Measurements from ENCODE around the gene CLDN22.
"Not testable (repeated sequence)": the region's sequence is repeated elsewhere in the genome, so short reads cannot be mapped to it uniquely, and the experiment has no call there.

The CLDN22 gene

GRCh38 chr4:183347146-183347545 lies 27.1 kb upstream of the CLDN22 start:
- DNase-seq (ENCODE audit: low spot score): no peak

- DNase-seq (ENCODE audit: low spot score): no peak
Observed at GRCh38 chr4:183345261-183345660, 25.2 kb upstream of the CLDN22 start.

- DNase-seq (ENCODE audit: low spot score): no peak
Observed at GRCh38 chr4:183344523-183345255, 24.6 kb upstream of the CLDN22 start.

GRCh38 chr4:183343730-183344129 lies 23.7 kb upstream of the CLDN22 start:
- DNase-seq (ENCODE audit: low spot score): no peak

GRCh38 chr4:183342541-183343533 lies 22.8 kb upstream of the CLDN22 start:
- DNase-seq (ENCODE audit: low spot score): no peak

- DNase-seq (ENCODE audit: low spot score): no peak
Observed at GRCh38 chr4:183337833-183338232, 17.8 kb upstream of the CLDN22 start.

GRCh38 chr4:183337349-183337748 lies 17.3 kb upstream of the CLDN22 start:
- DNase-seq (ENCODE audit: low spot score): no peak

GRCh38 chr4:183335369-183335940 lies 15.4 kb upstream of the CLDN22 start:
- no peak for DNase-seq (ENCODE audit: low spot score)

- DNase-seq (ENCODE audit: low spot score): no peak
Observed at GRCh38 chr4:183333983-183334382, 13.9 kb upstream of the CLDN22 start.

GRCh38 chr4:183333202-183333601 lies 13.1 kb upstream of the CLDN22 start:
- no peak for DNase-seq (ENCODE audit: low spot score)

GRCh38 chr4:183332447-183332846 lies 12.4 kb upstream of the CLDN22 start:
- no peak for DNase-seq (ENCODE audit: low spot score)

- no peak for DNase-seq (ENCODE audit: low spot score)
Observed at GRCh38 chr4:183330841-183331240, 10.8 kb upstream of the CLDN22 start.

GRCh38 chr4:183329954-183330742 lies 10.1 kb upstream of the CLDN22 start:
- DNase-seq (ENCODE audit: low spot score): no peak

- no peak for DNase-seq (ENCODE audit: low spot score)
Observed at GRCh38 chr4:183329244-183329643, 9.2 kb upstream of the CLDN22 start.

- no peak for DNase-seq (ENCODE audit: low spot score)
Observed at GRCh38 chr4:183328832-183329231, 8.8 kb upstream of the CLDN22 start.

GRCh38 chr4:183327827-183328226 lies 7.8 kb upstream of the CLDN22 start:
- no peak for DNase-seq (ENCODE audit: low spot score)

- no peak for DNase-seq (ENCODE audit: low spot score)
Observed at GRCh38 chr4:183326853-183327252, 6.8 kb upstream of the CLDN22 start.

GRCh38 chr4:183326387-183326786 lies 6.3 kb upstream of the CLDN22 start:
- not testable (repeated sequence) for DNase-seq (ENCODE audit: low spot score)

- no peak for DNase-seq (ENCODE audit: low spot score)
Observed at GRCh38 chr4:183324619-183325018, 4.5 kb upstream of the CLDN22 start.

GRCh38 chr4:183324056-183324455 lies 4.0 kb upstream of the CLDN22 start:
- not testable (repeated sequence) for DNase-seq (ENCODE audit: low spot score)

GRCh38 chr4:183323295-183323694 lies 3.2 kb upstream of the CLDN22 start:
- DNase-seq (ENCODE audit: low spot score): no peak

- no peak for DNase-seq (ENCODE audit: low spot score)
Observed at GRCh38 chr4:183322326-183322725, 2.2 kb upstream of the CLDN22 start, which contains the start of gene CLDN24. CLDN24 (minus strand) TSS chr4:183322426; CDS start chr4:183322426, 0 bp downstream.

Measured in Ammon's horn (tissue), 1 donor.